ENCODE data around the gene BIRC2. TPM values are rescaled to one million over a fixed set of nuclear protein-coding genes. Genes with fewer than 3 reads are reported as not detected.

The BIRC2 gene
- total and polyA plus RNA-seq, 4 donors: 14.1 to 46.7 (median 29.5) TPM

DNA sequence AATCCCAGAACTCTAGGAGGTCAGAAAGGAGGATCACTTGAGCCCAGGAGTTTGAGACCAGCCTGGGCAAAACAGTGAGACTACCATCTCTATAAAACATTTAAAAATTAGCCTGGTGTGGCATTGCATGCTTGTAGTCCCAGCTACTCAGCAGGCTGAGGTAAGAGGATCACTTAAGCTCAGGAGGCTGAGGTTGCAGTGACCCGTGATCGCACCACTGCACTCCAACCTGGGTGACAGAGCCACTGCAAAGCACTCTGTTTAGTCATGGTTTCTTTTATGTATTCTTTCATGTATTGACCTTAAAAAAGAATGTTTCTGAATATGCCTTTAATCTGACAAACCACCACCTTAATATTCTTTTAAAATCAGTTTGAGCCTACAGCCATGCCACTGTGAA, 52.2 kb downstream of the BIRC2 start:
- H3K36me3 ChIP-seq (ENCODE audit: control insufficient read depth in 4 of 4, insufficient read depth in 3 of 4, low read depth in 1 of 4, low read length in 3 of 4): peaks cover 5 to 47% (median 34%) of the 10 kb centered on the region in 4 donors
- no peak overlapping the region for H3K9ac ChIP-seq (ENCODE audit: low read depth in 1 of 2, low read length in 2 of 2)
- no peaks in the 10 kb centered on the region for H3K27me3 ChIP-seq (ENCODE audit: control insufficient read depth in 4 of 4, insufficient read depth in 4 of 4, low read length in 3 of 4)
- no peak for DNase-seq (ENCODE audit: low spot score)
- no peak overlapping the region for H3K27ac ChIP-seq (ENCODE audit: low read depth in 1 of 2, low read length in 2 of 2)
- H3K4me1 ChIP-seq (ENCODE audit: control insufficient read depth in 4 of 4, insufficient read depth in 4 of 4, low read length in 3 of 4): no peaks in the 10 kb centered on the region
- WGBS: 98% methylated on average over 2 of the region's 2 CpGs
- no peak overlapping the region for H3K4me3 ChIP-seq (ENCODE audit: low read depth in 1 of 3, low read length in 3 of 3)
- no peak for TF ChIP-seq YY1 (IDR thresholded peaks at IDR 0.05)
- TF ChIP-seq, protein P1, sequence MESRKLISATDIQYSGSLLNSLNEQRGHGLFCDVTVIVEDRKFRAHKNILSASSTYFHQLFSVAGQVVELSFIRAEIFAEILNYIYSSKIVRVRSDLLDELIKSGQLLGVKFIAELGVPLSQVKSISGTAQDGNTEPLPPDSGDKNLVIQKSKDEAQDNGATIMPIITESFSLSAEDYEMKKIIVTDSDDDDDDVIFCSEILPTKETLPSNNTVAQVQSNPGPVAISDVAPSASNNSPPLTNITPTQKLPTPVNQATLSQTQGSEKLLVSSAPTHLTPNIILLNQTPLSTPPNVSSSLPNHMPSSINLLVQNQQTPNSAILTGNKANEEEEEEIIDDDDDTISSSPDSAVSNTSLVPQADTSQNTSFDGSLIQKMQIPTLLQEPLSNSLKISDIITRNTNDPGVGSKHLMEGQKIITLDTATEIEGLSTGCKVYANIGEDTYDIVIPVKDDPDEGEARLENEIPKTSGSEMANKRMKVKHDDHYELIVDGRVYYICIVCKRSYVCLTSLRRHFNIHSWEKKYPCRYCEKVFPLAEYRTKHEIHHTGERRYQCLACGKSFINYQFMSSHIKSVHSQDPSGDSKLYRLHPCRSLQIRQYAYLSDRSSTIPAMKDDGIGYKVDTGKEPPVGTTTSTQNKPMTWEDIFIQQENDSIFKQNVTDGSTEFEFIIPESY (IDR thresholded peaks at IDR 0.05): no peak
- no peak for TF ChIP-seq JUND (IDR thresholded peaks at IDR 0.05)
- TF ChIP-seq TAF1 (conservative IDR thresholded peaks at IDR 0.05): no peak
- TF ChIP-seq HNF4A (conservative IDR thresholded peaks at IDR 0.05): no peak
- no peak for TF ChIP-seq EGR1 (IDR thresholded peaks at IDR 0.05; ENCODE audit: low read depth in 2 of 2)
- TF ChIP-seq GABPA (IDR thresholded peaks at IDR 0.05 in 1 of 2, conservative IDR thresholded peaks at IDR 0.05 in 1 of 2): no peak
- no peak for TF ChIP-seq NR2F2 (IDR thresholded peaks at IDR 0.05)
- TF ChIP-seq RAD21 (IDR thresholded peaks at IDR 0.05): no peak
- TF ChIP-seq, protein P2, sequence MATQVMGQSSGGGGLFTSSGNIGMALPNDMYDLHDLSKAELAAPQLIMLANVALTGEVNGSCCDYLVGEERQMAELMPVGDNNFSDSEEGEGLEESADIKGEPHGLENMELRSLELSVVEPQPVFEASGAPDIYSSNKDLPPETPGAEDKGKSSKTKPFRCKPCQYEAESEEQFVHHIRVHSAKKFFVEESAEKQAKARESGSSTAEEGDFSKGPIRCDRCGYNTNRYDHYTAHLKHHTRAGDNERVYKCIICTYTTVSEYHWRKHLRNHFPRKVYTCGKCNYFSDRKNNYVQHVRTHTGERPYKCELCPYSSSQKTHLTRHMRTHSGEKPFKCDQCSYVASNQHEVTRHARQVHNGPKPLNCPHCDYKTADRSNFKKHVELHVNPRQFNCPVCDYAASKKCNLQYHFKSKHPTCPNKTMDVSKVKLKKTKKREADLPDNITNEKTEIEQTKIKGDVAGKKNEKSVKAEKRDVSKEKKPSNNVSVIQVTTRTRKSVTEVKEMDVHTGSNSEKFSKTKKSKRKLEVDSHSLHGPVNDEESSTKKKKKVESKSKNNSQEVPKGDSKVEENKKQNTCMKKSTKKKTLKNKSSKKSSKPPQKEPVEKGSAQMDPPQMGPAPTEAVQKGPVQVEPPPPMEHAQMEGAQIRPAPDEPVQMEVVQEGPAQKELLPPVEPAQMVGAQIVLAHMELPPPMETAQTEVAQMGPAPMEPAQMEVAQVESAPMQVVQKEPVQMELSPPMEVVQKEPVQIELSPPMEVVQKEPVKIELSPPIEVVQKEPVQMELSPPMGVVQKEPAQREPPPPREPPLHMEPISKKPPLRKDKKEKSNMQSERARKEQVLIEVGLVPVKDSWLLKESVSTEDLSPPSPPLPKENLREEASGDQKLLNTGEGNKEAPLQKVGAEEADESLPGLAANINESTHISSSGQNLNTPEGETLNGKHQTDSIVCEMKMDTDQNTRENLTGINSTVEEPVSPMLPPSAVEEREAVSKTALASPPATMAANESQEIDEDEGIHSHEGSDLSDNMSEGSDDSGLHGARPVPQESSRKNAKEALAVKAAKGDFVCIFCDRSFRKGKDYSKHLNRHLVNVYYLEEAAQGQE (IDR thresholded peaks at IDR 0.05): no peak
- TF ChIP-seq RXRA (IDR thresholded peaks at IDR 0.05): no peak
- no peak for TF ChIP-seq FOXA1 (IDR thresholded peaks at IDR 0.05)
- no peak for TF ChIP-seq FOXA2 (IDR thresholded peaks at IDR 0.05)
- no peaks in the 10 kb centered on the region for H3K9me3 ChIP-seq (ENCODE audit: control insufficient read depth in 4 of 4, low read length in 3 of 4)

DNA sequence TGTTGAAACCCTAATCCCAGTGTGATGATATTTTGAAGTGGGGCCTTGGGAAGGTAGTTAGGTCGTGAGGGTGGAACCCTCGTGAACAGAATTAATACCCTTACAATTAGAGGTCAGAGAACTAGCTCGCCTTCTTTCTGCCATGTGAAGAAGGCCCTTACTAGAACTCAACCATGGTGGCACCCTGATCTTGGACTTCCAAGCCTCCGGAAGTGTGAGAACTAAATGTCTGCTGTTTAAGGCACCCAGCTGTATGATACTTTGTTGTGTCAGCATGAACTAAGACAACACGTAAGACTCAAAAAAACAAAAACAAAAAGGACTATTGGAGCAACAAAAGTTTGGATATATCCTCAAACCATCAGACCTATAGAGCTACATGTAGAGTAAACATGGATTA, 53.6 kb downstream of the BIRC2 start:
- Histone ChIP-seq H3K4me1 (ENCODE audit: control insufficient read depth in 4 of 4, insufficient read depth in 4 of 4, low read length in 3 of 4) (no peaks in the 10 kb centered on the region), H3K9ac (ENCODE audit: low read depth in 1 of 2, low read length in 2 of 2) (no peak overlapping the region), H3K27ac (ENCODE audit: low read depth in 1 of 2, low read length in 2 of 2) (no peak overlapping the region), H3K4me3 (ENCODE audit: low read depth in 1 of 3, low read length in 3 of 3) (no peak overlapping the region), H3K9me3 (ENCODE audit: control insufficient read depth in 4 of 4, low read length in 3 of 4) (no peaks in the 10 kb centered on the region), H3K27me3 (ENCODE audit: control insufficient read depth in 4 of 4, insufficient read depth in 4 of 4, low read length in 3 of 4) (no peaks in the 10 kb centered on the region), H3K36me3 (ENCODE audit: control insufficient read depth in 4 of 4, insufficient read depth in 3 of 4, low read depth in 1 of 4, low read length in 3 of 4) (peaks cover 4 to 42% (median 31%) of the 10 kb centered on the region in 4 donors)
- DNase-seq (ENCODE audit: low spot score): no peak
- no peak for TF ChIP-seq GABPA (IDR thresholded peaks at IDR 0.05 in 1 of 2, conservative IDR thresholded peaks at IDR 0.05 in 1 of 2)
- 94% methylated on average over 5 of the region's 5 CpGs for WGBS

DNA sequence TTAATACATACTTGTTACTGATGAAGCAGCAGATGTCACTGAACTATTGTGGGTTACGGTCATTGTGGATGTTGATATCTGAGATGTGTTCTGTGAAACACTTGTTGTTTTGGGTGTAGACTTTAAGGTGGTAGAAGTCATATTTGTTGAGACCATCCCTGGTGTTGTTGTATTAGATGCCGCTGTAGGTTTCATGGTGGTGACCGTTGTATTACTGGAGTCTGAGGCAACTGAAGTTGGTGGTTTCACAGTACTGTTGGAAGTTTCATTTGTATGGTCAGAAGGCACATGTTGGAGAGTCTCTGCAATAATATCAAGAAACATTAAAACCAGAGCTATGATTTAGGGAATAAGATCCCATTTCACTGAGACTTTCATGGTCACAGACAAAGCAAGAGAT, 54.9 kb downstream of the BIRC2 start:
- Histone ChIP-seq H3K4me1 (ENCODE audit: control insufficient read depth in 4 of 4, insufficient read depth in 4 of 4, low read length in 3 of 4) (peaks cover 0 to under 1% (median 0%) of the 10 kb centered on the region in 4 donors), H3K27ac (ENCODE audit: low read depth in 1 of 2, low read length in 2 of 2) (no peak overlapping the region), H3K9ac (ENCODE audit: low read depth in 1 of 2, low read length in 2 of 2) (no peak overlapping the region), H3K9me3 (ENCODE audit: control insufficient read depth in 4 of 4, low read length in 3 of 4) (no peaks in the 10 kb centered on the region), H3K4me3 (ENCODE audit: low read depth in 1 of 3, low read length in 3 of 3) (no peak overlapping the region), H3K36me3 (ENCODE audit: control insufficient read depth in 4 of 4, insufficient read depth in 3 of 4, low read depth in 1 of 4, low read length in 3 of 4) (peaks cover 3 to 42% (median 31%) of the 10 kb centered on the region in 4 donors), H3K27me3 (ENCODE audit: control insufficient read depth in 4 of 4, insufficient read depth in 4 of 4, low read length in 3 of 4) (no peaks in the 10 kb centered on the region)
- WGBS: 95% methylated on average over 3 of the region's 3 CpGs
- no peak for DNase-seq (ENCODE audit: low spot score)
- TF ChIP-seq, protein P2 (IDR thresholded peaks at IDR 0.05): no peak
- TF ChIP-seq HNF4G (IDR thresholded peaks at IDR 0.05): no peak
- TF ChIP-seq HNF4A (conservative IDR thresholded peaks at IDR 0.05): no peak
- TF ChIP-seq TAF1 (conservative IDR thresholded peaks at IDR 0.05): no peak
- no peak for TF ChIP-seq YY1 (IDR thresholded peaks at IDR 0.05)
- no peak for TF ChIP-seq GABPA (IDR thresholded peaks at IDR 0.05 in 1 of 2, conservative IDR thresholded peaks at IDR 0.05 in 1 of 2)
- TF ChIP-seq RAD21 (IDR thresholded peaks at IDR 0.05): no peak
- no peak for TF ChIP-seq NR2F2 (IDR thresholded peaks at IDR 0.05)
- no peak for TF ChIP-seq SP1 (IDR thresholded peaks at IDR 0.05)
- TF ChIP-seq, protein P3, sequence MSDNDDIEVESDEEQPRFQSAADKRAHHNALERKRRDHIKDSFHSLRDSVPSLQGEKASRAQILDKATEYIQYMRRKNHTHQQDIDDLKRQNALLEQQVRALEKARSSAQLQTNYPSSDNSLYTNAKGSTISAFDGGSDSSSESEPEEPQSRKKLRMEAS (IDR thresholded peaks at IDR 0.05): no peak
- no peak for TF ChIP-seq FOXA1 (IDR thresholded peaks at IDR 0.05)
- TF ChIP-seq, protein P4, sequence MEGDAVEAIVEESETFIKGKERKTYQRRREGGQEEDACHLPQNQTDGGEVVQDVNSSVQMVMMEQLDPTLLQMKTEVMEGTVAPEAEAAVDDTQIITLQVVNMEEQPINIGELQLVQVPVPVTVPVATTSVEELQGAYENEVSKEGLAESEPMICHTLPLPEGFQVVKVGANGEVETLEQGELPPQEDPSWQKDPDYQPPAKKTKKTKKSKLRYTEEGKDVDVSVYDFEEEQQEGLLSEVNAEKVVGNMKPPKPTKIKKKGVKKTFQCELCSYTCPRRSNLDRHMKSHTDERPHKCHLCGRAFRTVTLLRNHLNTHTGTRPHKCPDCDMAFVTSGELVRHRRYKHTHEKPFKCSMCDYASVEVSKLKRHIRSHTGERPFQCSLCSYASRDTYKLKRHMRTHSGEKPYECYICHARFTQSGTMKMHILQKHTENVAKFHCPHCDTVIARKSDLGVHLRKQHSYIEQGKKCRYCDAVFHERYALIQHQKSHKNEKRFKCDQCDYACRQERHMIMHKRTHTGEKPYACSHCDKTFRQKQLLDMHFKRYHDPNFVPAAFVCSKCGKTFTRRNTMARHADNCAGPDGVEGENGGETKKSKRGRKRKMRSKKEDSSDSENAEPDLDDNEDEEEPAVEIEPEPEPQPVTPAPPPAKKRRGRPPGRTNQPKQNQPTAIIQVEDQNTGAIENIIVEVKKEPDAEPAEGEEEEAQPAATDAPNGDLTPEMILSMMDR (IDR thresholded peaks at IDR 0.05; ENCODE audit: low read depth, low read length, missing input control): no peak

All from liver (tissue), 9 donors.